ENCODE measurements around the gene QPCT. TPM values are rescaled to one million over a fixed set of nuclear protein-coding genes. Genes with fewer than 3 reads are reported as not detected.
A peak's percentile ranks its signal among the peaks of the same experiment; 100 is the strongest.

QPCT gene
- total and polyA plus RNA-seq, 2 of the 4 experiments (the other 2 are of a cell fraction), result 1.9 to 2.2 TPM

DNA sequence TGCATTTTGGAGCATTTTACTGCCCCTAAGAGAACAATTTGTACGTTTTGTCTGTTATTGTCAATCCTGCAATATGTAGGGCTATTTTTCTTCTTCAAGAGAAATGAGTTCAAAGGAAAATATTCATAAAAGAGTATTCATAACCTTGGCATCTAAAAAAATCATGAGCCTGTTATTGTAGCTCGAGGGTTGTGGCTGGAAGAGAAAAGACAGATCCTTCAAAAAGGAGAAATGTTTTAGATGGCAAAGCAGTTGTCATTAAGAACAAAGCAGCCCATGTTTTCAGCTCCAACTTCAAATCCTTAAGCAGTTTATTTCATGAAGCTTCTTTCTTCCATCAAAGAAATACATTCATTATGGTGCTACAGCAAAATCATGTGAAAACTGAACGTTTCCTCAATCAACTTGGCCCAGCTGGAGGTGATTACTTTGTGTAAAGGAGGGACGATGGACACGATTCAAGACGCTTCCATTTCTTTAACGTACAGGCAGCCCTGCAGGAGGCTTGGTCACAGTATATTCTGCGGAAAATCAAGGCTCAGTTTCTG, 31.4 kb downstream of the QPCT start:
- Histone ChIP-seq H2BK120ac (ENCODE audit: low read depth, low read length) (0 out of 2 replicates have a peak overlapping the region, but pooled peaks have one; percentile 10), H3K4ac (ENCODE audit: low read depth, low read length) (peak overlapping the region; percentile 42; the same call in 1 of the 2 replicates), H3K23ac (ENCODE audit: low read depth, low read length) (no peak overlapping the region), H3K9me3 (ENCODE audit: control insufficient read depth, insufficient read depth, low read length) (no peaks in the 10 kb centered on the region), H3K9ac (ENCODE audit: low read depth, low read length) (no peak overlapping the region), H4K5ac (ENCODE audit: low read depth, low read length) (no peak overlapping the region), H3K14ac (replicated peaks; ENCODE audit: low read depth, low read length) (no peak overlapping the region), H4K20me1 (ENCODE audit: insufficient read depth, low read length) (no peaks in the 10 kb centered on the region), H3K9me1 (ENCODE audit: insufficient read depth, low read length) (peaks cover 9% of the 10 kb centered on the region), H2AK9ac (replicated peaks; ENCODE audit: low read depth, low read length, poor library complexity) (no peak overlapping the region), H2AK5ac (ENCODE audit: low read depth, low read length) (no peak overlapping the region), H3K79me1 (ENCODE audit: low read depth in 1 of 2, low read length in 2 of 2) (peaks cover 0 to 4% of the 10 kb centered on the region in 2 experiments; a peak in 1 of 4 replicates), H2BK5ac (ENCODE audit: low read depth, low read length, poor library complexity, severe bottlenecking) (no peak overlapping the region), H4K91ac (ENCODE audit: insufficient read depth, low read depth, low read length) (no peak overlapping the region), H3K56ac (ENCODE audit: extremely low read depth, insufficient read depth, low read length) (no peak overlapping the region; the same call in 1 of the 2 replicates), H3K36me3 (ENCODE audit: control insufficient read depth, insufficient read depth, low read length) (no peaks in the 10 kb centered on the region), H3K4me3 (ENCODE audit: insufficient read depth, low read depth, low read length) (no peak overlapping the region), H2BK15ac (ENCODE audit: low read depth, low read length) (no peak overlapping the region), H2BK20ac (ENCODE audit: low read depth, low read length) (0 out of 2 replicates have a peak overlapping the region, but pooled peaks have one; percentile 24), H3K27me3 (ENCODE audit: control insufficient read depth, insufficient read depth, low read length) (no peaks in the 10 kb centered on the region), H3K18ac (ENCODE audit: low read depth, low read length) (no peak overlapping the region), H2AFZ (replicated peaks; ENCODE audit: low read length, poor library complexity) (no peak overlapping the region), H3K4me2 (ENCODE audit: low read depth, low read length) (no peak overlapping the region), H3K27ac (ENCODE audit: insufficient read depth, low read length) (no peak overlapping the region), H4K8ac (ENCODE audit: low read depth in 2 of 2, low read length in 2 of 2) (no peak overlapping the region), H3K4me1 (ENCODE audit: control insufficient read depth, insufficient read depth, low read length) (peaks cover 9% of the 10 kb centered on the region)
- POLR2A ChIA-PET (ENCODE audit: unreplicated experiment), result no interaction called here
- CTCF ChIA-PET, result interaction anchor here (0.6 kb wide), 1 partner anchor 17 kb away, joined by 3 read pairs; no protein-coding TSS in a partner anchor
- intact Hi-C loops (cut with micrococcal nuclease), result no loop called here
- dilution Hi-C loops (cut with HindIII; ENCODE audit: low sequenced_read_pairs, unreplicated experiment), result no loop called here
- in situ Hi-C loops (cut with MboI; ENCODE audit: low sequenced_read_pairs), result no loop called here
- no peak for DNase-seq
- TF ChIP-seq, protein P1, sequence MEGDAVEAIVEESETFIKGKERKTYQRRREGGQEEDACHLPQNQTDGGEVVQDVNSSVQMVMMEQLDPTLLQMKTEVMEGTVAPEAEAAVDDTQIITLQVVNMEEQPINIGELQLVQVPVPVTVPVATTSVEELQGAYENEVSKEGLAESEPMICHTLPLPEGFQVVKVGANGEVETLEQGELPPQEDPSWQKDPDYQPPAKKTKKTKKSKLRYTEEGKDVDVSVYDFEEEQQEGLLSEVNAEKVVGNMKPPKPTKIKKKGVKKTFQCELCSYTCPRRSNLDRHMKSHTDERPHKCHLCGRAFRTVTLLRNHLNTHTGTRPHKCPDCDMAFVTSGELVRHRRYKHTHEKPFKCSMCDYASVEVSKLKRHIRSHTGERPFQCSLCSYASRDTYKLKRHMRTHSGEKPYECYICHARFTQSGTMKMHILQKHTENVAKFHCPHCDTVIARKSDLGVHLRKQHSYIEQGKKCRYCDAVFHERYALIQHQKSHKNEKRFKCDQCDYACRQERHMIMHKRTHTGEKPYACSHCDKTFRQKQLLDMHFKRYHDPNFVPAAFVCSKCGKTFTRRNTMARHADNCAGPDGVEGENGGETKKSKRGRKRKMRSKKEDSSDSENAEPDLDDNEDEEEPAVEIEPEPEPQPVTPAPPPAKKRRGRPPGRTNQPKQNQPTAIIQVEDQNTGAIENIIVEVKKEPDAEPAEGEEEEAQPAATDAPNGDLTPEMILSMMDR (conservative IDR thresholded peaks at IDR 0.05; ENCODE audit: low read depth, low read length), result no peak
- TF ChIP-seq MAFK (IDR thresholded peaks at IDR 0.05; ENCODE audit: low read depth, low read length), result no peak
- no peak for TF ChIP-seq RCOR1 (IDR thresholded peaks at IDR 0.05; ENCODE audit: insufficient replicate concordance, low read length)
- no peak for TF ChIP-seq RFX5 (IDR thresholded peaks at IDR 0.05; ENCODE audit: low read depth, low read length)
- no peak for TF ChIP-seq CEBPB (IDR thresholded peaks at IDR 0.05; ENCODE audit: low read depth, low read length)
- TF ChIP-seq CHD1 (IDR thresholded peaks at IDR 0.05; ENCODE audit: low read depth, low read length), result no peak
- no peak for TF ChIP-seq SMC3 (IDR thresholded peaks at IDR 0.05; ENCODE audit: low read depth, low read length)
- no peak for TF ChIP-seq FOS (IDR thresholded peaks at IDR 0.05; ENCODE audit: low read depth, low read length)
- no peak for TF ChIP-seq NFE2L2 (IDR thresholded peaks at IDR 0.05; ENCODE audit: low read depth, low read length)
- TF ChIP-seq BHLHE40 (IDR thresholded peaks at IDR 0.05; ENCODE audit: low read depth, low read length), result no peak
- TF ChIP-seq MXI1 (IDR thresholded peaks at IDR 0.05; ENCODE audit: borderline replicate concordance, low read depth, low read length), result no peak
- TF ChIP-seq MAZ (IDR thresholded peaks at IDR 0.05; ENCODE audit: borderline replicate concordance, low read depth, low read length), result no peak
- TF ChIP-seq, protein P2, sequence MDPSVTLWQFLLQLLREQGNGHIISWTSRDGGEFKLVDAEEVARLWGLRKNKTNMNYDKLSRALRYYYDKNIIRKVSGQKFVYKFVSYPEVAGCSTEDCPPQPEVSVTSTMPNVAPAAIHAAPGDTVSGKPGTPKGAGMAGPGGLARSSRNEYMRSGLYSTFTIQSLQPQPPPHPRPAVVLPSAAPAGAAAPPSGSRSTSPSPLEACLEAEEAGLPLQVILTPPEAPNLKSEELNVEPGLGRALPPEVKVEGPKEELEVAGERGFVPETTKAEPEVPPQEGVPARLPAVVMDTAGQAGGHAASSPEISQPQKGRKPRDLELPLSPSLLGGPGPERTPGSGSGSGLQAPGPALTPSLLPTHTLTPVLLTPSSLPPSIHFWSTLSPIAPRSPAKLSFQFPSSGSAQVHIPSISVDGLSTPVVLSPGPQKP (IDR thresholded peaks at IDR 0.05; ENCODE audit: borderline replicate concordance, low read depth, low read length), result no peak
- TF ChIP-seq POLR2A (IDR thresholded peaks at IDR 0.05; ENCODE audit: low read depth, low read length), result no peak
- TF ChIP-seq, protein P3, sequence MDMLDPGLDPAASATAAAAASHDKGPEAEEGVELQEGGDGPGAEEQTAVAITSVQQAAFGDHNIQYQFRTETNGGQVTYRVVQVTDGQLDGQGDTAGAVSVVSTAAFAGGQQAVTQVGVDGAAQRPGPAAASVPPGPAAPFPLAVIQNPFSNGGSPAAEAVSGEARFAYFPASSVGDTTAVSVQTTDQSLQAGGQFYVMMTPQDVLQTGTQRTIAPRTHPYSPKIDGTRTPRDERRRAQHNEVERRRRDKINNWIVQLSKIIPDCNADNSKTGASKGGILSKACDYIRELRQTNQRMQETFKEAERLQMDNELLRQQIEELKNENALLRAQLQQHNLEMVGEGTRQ (IDR thresholded peaks at IDR 0.05; ENCODE audit: low read depth, low read length), result no peak
- no peak for TF ChIP-seq RAD21 (IDR thresholded peaks at IDR 0.05; ENCODE audit: low read length)
- WGBS, 2 experiments (ENCODE audit: extremely low coverage in 2 of 2, insufficient read length in 1 of 2), result 58% methylated on average over 4 of the region's 8 CpGs; no CpG with 5 or more reads in 1 of the 2 experiments
- ATAC-seq (ENCODE audit: low read depth), result no peak
- BruUV-seq (replicated peaks), result no TSS peak

All from IMR-90 (cell line).